ENCODE measurements around the gene ADAM17.

ADAM17 gene

DNA sequence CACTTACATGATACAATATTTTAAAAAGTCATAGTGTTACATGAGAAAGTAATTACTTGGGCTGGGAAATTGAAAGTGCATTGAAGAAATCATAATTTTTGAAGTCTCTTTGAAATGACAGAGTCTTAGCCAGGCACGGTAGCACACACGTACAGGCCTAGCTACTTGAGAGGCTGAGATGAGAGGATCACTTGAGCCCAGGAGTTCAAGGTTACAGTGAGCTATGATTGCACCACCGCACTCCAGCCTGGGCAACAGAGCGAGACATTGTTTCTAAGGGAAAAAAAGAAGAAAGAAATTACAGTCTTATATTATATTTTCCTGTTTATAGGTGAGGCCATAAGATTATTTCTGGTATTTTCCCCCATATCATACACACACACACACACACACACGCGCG, 90.5 kb downstream of the ADAM17 start:
- no peak for DNase-seq

DNA sequence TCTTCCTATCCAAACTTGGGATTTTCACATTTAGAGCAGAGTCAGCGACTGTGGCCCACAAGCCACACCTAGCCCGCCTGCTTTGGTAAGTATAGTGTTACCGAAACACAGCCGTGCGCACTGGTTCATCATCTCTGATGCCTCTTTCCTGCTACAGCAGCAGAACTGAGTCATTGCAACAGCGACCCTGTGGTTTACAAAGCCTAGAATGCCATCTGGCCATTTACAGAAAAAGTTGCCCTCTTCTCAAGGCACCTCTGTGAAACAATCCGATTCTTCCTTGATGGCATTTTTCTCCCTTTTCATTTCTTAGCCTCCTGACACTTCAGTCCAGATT, 92.0 kb downstream of the ADAM17 start:
- no peak for DNase-seq

DNA sequence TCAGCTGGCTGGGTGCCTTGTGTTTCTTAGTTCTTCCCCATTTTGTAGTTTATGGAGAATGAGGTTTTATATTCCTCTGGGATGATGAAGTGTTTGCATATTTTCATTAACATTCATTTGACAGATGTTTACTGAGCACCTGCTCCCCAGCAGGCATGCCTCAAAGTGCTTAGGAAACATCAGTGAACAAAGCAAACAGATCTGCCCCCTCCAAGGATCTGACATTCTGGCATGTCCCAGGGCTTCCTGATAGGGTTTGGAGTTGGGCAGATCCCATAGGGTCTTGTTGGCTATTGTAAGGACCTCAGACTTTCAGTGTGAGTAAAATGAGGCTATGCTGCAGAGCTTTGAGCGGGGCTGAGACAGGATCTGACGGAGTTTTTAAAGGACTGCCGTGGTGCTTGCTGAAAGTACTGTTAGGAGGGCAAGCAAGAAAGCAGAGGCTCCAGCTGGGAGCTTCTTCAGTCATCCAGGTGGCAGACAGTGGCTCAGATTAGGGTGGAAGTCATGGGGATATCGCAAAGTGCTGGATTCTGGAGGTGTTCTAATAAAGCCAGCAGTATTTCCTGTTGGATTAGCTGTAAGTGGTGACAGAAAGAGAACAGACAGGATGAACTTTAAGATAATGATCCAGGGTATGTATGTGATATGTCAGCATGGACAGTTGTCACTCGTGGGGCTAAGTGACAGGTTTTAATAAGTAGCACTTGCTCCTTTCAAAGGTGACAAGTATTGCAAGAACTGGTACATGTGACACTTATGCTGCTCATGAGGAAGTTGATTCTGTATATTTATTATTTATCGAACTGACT, 92.5 kb downstream of the ADAM17 start:
- DNase-seq: no peak

DNA sequence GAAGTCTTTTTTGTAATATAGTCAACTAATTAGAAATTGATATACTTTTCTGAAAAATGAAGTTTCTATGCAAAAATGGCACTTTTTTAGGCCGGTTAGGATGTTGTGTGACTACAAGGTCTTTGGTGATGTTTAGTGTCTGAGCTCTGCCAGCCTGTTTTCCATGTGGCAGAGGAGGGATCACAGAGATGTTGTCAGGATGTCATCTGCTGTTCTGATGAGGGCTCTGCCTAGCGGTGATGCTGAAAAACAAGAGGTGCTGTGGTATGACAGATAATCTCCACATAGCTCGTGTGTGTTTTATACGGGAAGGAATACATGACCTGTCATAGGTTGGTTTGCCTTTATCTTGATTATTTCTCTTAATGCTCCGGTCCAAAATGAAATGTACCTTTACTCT, 93.3 kb downstream of the ADAM17 start:
- no peak for DNase-seq

DNA sequence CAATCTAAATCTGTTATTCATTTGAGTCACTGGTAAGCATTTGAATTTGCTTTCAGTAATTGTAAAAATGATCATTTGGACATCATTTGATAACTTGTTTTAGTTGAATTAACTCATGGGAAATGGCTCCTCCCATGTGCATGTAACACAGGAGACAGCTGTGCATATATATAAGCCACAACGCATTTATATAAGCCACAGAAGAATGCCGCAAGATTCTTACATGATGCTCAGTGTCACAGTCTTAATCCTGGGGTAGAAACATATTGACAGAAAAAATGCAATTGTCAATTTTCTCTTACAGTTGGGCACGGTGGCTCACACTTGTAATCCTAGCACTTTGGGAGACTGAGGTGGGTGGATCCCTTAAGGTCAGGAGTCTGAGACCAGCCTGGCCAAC, 94.6 kb downstream of the ADAM17 start:
- DNase-seq: no peak

DNA sequence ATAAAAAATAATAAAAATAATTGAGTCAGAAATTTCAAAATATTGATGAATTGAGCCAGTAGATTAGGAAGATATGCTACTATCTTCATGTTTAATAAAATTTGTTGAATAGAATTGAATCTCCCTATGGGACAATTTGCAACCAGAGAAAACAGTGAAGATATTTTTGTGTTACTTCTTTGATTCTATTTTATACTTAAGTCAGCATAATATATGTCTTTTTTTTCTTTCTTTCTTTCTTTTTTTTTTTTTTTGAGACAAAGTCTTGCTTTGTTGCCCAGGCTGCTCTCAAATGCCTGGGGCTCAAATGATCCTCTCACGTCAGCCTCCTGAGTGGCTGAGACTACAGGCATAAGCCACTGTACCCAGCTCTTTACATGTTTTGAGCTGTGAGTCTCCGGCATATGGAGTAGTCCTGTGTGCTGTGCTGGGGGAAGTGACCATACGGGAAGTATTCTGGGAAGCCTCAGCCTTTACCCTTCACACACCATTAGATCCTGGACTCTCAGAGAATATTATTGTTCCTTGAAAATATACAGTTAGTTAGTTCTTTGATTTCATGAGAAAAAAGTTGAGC, 95.1 kb downstream of the ADAM17 start:
- no peak for DNase-seq

DNA sequence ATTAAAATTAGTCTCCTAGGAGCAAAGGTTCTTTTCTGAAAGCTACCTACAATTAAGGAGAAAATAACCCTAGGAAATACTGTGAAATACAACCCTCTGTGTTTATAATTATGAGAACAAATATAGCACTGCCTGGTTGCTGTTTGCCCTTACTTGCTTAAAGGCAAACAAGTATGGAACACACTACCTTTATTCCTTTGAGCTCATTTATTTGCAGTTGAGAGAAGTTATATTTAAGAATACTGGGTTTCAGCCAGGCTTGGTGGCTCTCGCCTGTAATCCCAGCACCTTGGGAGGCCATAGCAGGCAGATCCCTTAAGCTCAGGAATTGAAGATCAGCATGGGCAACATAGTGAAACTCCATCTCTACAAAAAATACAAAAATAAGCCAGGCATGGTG, 104.4 kb downstream of the ADAM17 start:
- DNase-seq: no peak

DNA sequence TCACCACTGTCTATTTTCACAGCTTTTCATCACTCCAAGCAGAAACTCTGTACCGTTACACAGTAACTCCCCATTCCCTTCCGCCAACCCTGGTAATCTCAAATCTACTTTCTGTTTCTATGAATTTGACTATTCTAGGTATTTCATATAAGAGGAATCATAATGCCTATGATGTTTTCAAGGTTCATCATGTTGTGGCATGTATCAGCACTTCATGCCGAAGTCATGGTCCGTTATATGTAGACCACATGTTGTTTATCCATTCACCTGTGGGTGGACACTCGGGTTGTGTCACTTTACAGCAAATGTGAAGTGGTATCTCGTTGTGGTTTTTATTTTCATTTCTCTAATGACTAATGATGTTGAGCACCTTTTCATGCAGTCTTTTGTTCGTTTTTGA, 110.5 kb downstream of the ADAM17 start:
- no peak for DNase-seq

DNA sequence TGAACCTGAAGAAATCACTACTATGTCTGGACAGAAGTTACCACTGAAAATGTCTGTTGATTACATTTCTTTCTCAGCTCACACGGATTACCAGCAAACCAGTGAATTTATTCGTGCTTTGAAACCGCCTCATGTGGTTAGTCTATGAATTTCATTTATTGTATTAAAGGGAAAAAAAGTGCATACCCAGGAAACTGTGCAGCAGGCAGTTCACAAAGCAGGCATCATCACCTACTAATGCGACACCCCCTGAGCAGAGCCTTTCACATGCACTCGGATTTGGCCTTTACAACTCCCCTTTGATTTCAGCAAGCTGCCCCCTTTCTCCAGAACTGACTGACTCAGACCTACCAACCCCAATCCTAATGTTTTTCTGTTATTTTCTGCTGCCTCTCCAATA, 112.1 kb downstream of the ADAM17 start:
- no peak for DNase-seq

DNA sequence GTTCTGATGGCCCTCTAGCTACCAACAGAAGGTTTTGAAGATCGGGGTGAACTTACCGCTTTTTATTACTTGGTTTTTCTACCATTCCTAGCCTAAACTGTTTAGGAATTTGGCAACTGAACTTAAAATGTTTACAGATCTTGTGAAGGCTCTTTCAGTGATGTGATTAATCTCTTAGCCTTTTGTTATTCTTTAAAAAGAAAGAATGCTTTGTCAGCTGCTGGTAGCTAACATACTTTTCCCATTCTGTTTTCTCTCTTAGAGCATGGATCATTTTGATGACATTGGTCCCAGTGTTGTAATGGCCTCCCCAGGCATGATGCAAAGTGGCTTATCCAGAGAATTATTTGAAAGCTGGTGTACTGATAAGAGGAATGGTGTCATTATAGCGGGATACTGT, 114.1 kb downstream of the ADAM17 start:
- DNase-seq: no peak

DNA sequence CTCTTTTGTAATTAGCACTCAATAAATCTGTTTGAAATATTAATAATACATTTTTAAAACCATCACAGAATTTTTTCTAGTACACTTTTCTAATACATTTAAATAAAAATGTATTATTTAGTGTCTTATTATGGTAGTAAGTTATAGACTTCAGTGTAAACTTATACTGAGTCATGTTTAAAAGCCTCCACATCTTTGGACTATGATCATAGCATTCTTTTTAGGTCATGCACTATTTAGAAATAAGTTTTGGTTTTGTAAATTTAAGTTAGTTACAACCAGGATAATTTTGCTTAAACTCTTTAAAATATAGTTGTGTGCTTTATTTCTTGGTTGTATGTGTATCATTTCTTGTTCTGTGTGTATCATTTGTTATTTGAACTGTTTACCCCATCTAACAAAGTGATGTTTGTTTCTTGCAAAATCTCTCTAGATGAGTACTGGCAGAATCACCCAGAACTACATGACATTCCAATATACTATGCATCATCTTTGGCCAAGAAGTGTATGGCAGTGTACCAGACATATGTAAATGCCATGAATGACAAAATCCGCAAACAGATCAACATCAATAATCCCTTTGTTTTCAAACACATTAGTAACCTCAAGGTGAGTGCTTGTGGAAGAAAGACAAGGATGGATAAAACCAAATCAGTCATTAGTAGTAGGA, 115.4 kb downstream of the ADAM17 start:
- no peak for DNase-seq

DNA sequence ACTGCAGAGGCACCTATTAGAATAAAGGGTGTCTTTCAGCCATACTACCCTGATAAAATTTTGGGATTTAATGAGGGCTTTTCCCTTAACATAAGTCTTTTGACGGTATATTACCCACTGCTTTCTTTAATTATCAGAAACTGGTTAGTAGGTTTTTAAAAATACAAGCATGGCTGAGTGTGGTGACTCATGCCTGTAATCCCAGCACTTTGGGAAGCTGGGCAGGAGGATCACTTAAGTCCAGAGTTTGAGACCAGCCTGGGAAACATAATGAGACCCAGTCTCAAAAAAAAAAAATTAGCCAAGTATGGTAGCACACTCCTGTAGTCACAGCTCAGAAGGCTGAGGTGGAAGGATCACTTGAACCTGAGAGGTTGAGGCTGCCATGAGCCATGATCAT, 116.1 kb downstream of the ADAM17 start:
- DNase-seq: no peak
